HUES48 (cell line): ENCODE results near the gene LGALS9C.
"Not testable (repeated sequence)": the region's sequence is repeated elsewhere in the genome, so short reads cannot be mapped to it uniquely, and the experiment has no call there.

ENCODE experiments used
- H3K27ac ChIP-seq: one replicate; pipeline ENCODE4 v1.7.0; 2013; ENCODE audit warnings: low read depth, low read length, inconsistent platforms
- H3K27me3 ChIP-seq: 2 replicates; pipeline ENCODE4 v1.6.1; 2013; ENCODE audit warnings: mild to moderate bottlenecking, low read length; ENCODE audit not compliant: control insufficient read depth, insufficient read depth
- H3K36me3 ChIP-seq: 2 replicates; pipeline ENCODE4 v1.6.1; 2013; ENCODE audit warnings: low read length; ENCODE audit not compliant: control insufficient read depth, insufficient read depth
- H3K4me1 ChIP-seq: 2 replicates; pipeline ENCODE4 v1.6.1; 2013; ENCODE audit warnings: mild to moderate bottlenecking, low read length; ENCODE audit not compliant: control insufficient read depth, insufficient read depth
- H3K4me3 ChIP-seq: 2 replicates; pipeline ENCODE4 v1.5.1; 2013; ENCODE audit warnings: mild to moderate bottlenecking, low read depth, low read length
- H3K9ac ChIP-seq: 2 replicates; pipeline ENCODE4 v1.6.1; 2013; ENCODE audit warnings: mild to moderate bottlenecking, low read depth, low read length, moderate library complexity
- H3K9me3 ChIP-seq: 2 replicates; pipeline ENCODE4 v1.6.1; 2013; ENCODE audit warnings: low read length; ENCODE audit not compliant: control insufficient read depth, insufficient read depth

Gene LGALS9C

DNA sequence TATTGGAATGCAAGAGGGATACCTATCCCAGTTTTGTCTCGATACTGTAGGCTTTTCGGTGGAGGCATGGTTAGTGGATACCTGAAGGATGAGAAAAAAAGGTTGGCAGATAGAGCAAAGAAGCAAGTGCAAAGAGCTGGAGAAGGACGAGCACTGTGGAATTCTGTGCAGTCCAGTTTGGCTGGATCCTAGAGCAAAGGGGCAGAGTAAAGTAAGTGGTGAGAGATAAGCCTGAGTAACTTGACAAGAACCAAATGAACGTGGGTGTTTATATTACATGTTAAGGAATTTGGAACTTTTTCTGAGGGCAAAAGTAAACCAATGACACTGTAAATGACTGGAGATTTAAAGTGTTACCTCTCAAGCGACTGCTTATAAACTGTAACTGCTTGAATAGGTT, 66.3 kb downstream of the LGALS9C start:
- not testable (repeated sequence) for H3K27ac ChIP-seq, H3K4me1 ChIP-seq, H3K9me3 ChIP-seq, H3K9ac ChIP-seq, H3K4me3 ChIP-seq, H3K36me3 ChIP-seq, H3K27me3 ChIP-seq
